WTC11 (cell line): ENCODE measurements around the gene RBM34. TPM values are rescaled to one million over a fixed set of nuclear protein-coding genes. Genes with fewer than 3 reads are reported as not detected.

Experiments
- ATAC-seq: fragments of 200-7000 bp; cut with Tn5 transposase; 2 replicates; pipeline ENCODE4 v1.10.0; 2021; ENCODE audit warnings: mild to moderate bottlenecking, moderate library complexity
- CTCF ChIA-PET: fragments of 300-600 bp; sonication (Branson Sonifier 250); formaldehyde crosslinking; loops from one replicate; lab custom pipeline; 2021; ENCODE audit warnings: antibody characterized with exemption; lab: Charles Lee
- POLR2A ChIA-PET: fragments of 350-600 bp; sonication (Branson Sonifier 250); formaldehyde crosslinking; loops from one replicate; lab custom pipeline; 2021; ENCODE audit warnings: antibody characterized with exemption; lab: Charles Lee
- DNase-seq: peaks from one replicate; pipeline ENCODE4 v3.0.0; 2021; ENCODE audit warnings: low spot score
- H3K27ac Mint-ChIP-seq: 2 replicates; pipeline ENCODE4 v1.8.0; 2021; ENCODE audit warnings: mixed read lengths
- H3K27me3 Mint-ChIP-seq: 2 replicates; pipeline ENCODE4 v1.8.0; 2021; ENCODE audit warnings: low read depth, mild to moderate bottlenecking, moderate library complexity, mixed read lengths
- H3K36me3 Mint-ChIP-seq: 2 replicates; pipeline ENCODE4 v1.8.0; 2021; ENCODE audit warnings: mixed read lengths
- H3K4me1 Mint-ChIP-seq: 2 replicates; pipeline ENCODE4 v1.8.0; 2022; ENCODE audit warnings: mixed read lengths
- H3K4me3 Mint-ChIP-seq: 2 replicates; pipeline ENCODE4 v1.8.0; 2021; ENCODE audit warnings: mild to moderate bottlenecking, moderate library complexity, mixed read lengths
- H3K9me3 Mint-ChIP-seq: 2 replicates; pipeline ENCODE4 v1.8.0; 2021; ENCODE audit warnings: mixed read lengths
- ATF1 ChIP-seq: sonication (generic); formaldehyde crosslinking; IDR thresholded peaks from 2 replicates; pipeline ENCODE4 v1.8.1; 2023; ENCODE audit warnings: mild to moderate bottlenecking, moderate library complexity, missing genetic modification reagents
- CBFB ChIP-seq: sonication (generic); formaldehyde crosslinking; IDR thresholded peaks from 2 replicates; pipeline ENCODE4 v1.8.1; 2022; ENCODE audit warnings: mild to moderate bottlenecking, low read depth, missing genetic modification reagents
- GRHL2 ChIP-seq: fragments of 250-450 bp; sonication (Bioruptor Pico); IDR thresholded peaks from 2 replicates; pipeline ENCODE4 v1.8.0; 2022; ENCODE audit warnings: mild to moderate bottlenecking, moderate library complexity; ENCODE audit not compliant: insufficient replicate concordance, severe bottlenecking
- ZNF423 ChIP-seq: fragments of 250-450 bp; sonication (Bioruptor Pico); IDR thresholded peaks from 2 replicates; pipeline ENCODE4 v2.1.2; 2022; ENCODE audit warnings: mild to moderate bottlenecking, moderate library complexity
- total RNA-seq: library from RNA; stranded (reverse); gene quantifications from 3 replicates; pipeline ENCODE4 v1.2.3, GENCODE V29; 2021
- TF ChIP-seq, protein P1 (sequence below): sonication (generic); formaldehyde crosslinking; IDR thresholded peaks from 2 replicates; pipeline ENCODE4 v1.8.1; 2022; ENCODE audit warnings: low read depth, missing genetic modification reagents, borderline replicate concordance
- TF ChIP-seq, protein P2 (sequence below): sonication (generic); formaldehyde crosslinking; IDR thresholded peaks from 2 replicates; pipeline ENCODE4 v1.8.0; 2023; ENCODE audit warnings: missing genetic modification reagents, mild to moderate bottlenecking, borderline replicate concordance
- TF ChIP-seq, protein P3 (sequence below): sonication (generic); formaldehyde crosslinking; IDR thresholded peaks from 2 replicates; pipeline ENCODE4 v1.8.0; 2022; ENCODE audit warnings: missing genetic modification reagents

RBM34 gene
- total RNA-seq, 1 experiment from 2014 or later: 112 TPM

DNA sequence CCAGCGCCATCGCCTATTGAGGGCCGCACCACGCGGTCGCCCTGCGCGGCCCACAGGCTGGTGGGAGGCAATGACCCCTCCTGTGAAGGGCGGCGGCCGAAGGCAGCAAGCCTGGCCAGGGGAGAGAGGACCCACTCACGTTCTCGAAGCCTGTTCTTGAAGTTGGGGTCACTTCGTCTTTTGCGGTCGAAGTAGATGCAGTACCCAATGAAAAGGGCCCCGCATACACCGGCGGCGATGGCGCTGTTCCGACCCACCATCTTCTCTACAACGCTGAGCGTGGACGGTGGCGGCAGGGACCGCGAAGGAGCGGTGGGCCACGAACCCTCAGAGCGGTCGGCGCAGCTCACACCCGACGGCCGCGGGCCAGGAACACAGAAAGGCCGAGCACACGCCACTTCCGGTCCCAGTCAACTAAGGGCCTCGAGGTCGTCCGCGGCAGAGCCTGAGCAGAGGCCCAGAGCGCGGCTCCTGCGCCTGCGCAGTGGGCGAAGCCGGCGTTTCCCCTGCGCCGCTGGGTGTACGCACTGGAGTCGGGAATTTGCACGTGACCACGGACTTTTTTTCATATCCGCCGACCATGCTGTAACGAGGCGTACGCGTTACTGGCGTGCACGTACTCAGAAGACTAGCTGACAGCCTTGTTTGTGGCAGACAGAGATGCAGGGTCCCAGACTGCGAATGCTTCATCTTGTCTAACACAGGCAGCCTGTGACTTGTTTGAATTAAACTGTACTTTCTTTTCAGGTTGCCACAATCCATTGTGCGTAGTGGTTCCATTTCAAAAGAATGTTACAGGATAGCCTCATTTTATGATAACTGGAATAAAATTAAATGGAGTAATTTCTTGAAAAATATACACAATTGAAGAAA is 32.4 kb downstream of the RBM34 start, which contains the start of gene TOMM20 (continued):
- TF ChIP-seq, protein P1, sequence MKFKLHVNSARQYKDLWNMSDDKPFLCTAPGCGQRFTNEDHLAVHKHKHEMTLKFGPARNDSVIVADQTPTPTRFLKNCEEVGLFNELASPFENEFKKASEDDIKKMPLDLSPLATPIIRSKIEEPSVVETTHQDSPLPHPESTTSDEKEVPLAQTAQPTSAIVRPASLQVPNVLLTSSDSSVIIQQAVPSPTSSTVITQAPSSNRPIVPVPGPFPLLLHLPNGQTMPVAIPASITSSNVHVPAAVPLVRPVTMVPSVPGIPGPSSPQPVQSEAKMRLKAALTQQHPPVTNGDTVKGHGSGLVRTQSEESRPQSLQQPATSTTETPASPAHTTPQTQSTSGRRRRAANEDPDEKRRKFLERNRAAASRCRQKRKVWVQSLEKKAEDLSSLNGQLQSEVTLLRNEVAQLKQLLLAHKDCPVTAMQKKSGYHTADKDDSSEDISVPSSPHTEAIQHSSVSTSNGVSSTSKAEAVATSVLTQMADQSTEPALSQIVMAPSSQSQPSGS: no peak

DNA sequence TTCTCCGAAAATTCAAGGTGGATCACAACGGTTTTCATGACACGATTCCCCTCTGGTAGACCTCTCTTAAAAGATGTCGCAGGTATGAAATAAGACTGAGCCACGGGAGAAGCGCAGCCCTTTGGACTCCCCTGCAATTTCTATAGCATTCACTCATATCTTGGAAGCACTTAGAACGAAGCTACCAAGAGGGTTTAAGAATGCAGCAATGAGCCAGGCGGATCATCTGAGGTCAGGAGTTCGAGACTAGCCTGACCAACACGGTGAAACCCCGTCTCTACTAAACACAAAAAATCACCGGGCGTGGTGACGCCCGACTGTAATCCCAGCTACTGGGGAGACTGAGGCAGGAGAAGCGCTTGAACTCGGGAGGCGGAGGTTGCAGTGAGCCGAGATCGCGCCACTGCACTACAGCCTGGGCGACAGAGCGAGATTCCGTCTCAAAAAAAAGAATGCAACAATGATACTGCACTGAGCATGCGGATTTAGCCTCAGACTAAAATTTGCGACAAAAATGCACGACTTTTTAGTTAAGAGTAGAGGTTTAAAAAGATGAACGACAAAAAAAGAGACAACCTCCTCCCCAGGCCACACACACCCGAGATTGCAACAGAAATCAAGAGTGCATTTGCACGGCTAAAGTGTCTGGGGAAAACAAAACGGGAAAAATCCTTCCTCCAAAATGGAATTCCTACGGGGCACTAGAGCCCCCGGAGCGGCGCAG is 33.2 kb downstream of the RBM34 start:
- no peak for ATAC-seq
- no peak for DNase-seq
- CTCF ChIA-PET: interaction anchor here (1.2 kb wide), 1 partner anchor 33 kb away, joined by 3 read pairs; the partner anchor contains the start of gene RBM34
- H3K9me3 Mint-ChIP-seq: no peaks in the 10 kb centered on the region
- POLR2A ChIA-PET: interaction anchor here (0.9 to 1.4 kb wide), 4 partner anchors 33 to 376 kb away, joined by 4 to 7 read pairs (median 4); partner anchors contain the start of genes ARID4B, B3GALNT2, GGPS1 and RBM34
- no peaks in the 10 kb centered on the region for H3K27me3 Mint-ChIP-seq
- 0 out of 2 replicates have a peak, but pooled peaks have one; percentile 59 for TF ChIP-seq ZNF423 (CRISPR knock-in tag)
- TF ChIP-seq, protein P2, sequence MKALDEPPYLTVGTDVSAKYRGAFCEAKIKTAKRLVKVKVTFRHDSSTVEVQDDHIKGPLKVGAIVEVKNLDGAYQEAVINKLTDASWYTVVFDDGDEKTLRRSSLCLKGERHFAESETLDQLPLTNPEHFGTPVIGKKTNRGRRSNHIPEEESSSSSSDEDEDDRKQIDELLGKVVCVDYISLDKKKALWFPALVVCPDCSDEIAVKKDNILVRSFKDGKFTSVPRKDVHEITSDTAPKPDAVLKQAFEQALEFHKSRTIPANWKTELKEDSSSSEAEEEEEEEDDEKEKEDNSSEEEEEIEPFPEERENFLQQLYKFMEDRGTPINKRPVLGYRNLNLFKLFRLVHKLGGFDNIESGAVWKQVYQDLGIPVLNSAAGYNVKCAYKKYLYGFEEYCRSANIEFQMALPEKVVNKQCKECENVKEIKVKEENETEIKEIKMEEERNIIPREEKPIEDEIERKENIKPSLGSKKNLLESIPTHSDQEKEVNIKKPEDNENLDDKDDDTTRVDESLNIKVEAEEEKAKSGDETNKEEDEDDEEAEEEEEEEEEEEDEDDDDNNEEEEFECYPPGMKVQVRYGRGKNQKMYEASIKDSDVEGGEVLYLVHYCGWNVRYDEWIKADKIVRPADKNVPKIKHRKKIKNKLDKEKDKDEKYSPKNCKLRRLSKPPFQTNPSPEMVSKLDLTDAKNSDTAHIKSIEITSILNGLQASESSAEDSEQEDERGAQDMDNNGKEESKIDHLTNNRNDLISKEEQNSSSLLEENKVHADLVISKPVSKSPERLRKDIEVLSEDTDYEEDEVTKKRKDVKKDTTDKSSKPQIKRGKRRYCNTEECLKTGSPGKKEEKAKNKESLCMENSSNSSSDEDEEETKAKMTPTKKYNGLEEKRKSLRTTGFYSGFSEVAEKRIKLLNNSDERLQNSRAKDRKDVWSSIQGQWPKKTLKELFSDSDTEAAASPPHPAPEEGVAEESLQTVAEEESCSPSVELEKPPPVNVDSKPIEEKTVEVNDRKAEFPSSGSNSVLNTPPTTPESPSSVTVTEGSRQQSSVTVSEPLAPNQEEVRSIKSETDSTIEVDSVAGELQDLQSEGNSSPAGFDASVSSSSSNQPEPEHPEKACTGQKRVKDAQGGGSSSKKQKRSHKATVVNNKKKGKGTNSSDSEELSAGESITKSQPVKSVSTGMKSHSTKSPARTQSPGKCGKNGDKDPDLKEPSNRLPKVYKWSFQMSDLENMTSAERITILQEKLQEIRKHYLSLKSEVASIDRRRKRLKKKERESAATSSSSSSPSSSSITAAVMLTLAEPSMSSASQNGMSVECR (CRISPR knock-in tag): 0 out of 2 replicates have a peak, but pooled peaks have one; percentile 40
- no peak for TF ChIP-seq ATF1
- H3K4me3 Mint-ChIP-seq: peak overlapping the region; percentile 99
- peak overlapping the region; percentile 98 for H3K27ac Mint-ChIP-seq
- peaks cover 44% of the 10 kb centered on the region for H3K36me3 Mint-ChIP-seq
- H3K4me1 Mint-ChIP-seq: peaks cover 41% of the 10 kb centered on the region

DNA sequence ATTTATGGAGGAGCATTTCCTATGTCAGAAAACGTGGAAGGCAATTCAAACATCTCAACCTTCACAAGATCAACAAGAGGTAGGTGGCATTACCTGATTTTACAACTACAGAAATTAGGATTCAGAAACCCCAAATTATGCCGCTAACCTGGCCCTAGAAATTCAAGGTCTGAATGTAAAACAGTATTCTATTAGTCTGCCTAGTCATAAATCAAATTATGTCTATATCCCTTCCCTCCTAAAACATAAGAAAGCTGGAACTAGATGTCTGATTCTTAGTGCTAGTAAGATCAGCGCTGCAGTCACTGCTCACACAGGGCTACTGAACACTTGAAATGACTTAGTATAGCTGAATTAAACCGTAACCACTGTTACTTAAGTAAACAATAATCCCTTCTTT is 33.8 kb downstream of the RBM34 start:
- Mint-ChIP-seq H3K36me3 (peaks cover 46% of the 10 kb centered on the region), H3K4me3 (peak overlapping the region; percentile 99), H3K27me3 (no peaks in the 10 kb centered on the region), H3K4me1 (peaks cover 44% of the 10 kb centered on the region), H3K9me3 (no peaks in the 10 kb centered on the region), H3K27ac (peak overlapping the region; percentile 98; the same call in 1 of the 2 replicates)
- ChIA-PET POLR2A (interaction anchor here (1.4 kb wide), 1 partner anchor 33 kb away, joined by 4 read pairs; the partner anchor contains the start of gene RBM34), CTCF (interaction anchor here (0.6 kb wide), 1 partner anchor 43 kb away, joined by 6 read pairs; no protein-coding TSS in a partner anchor)
- ATAC-seq: no peak
- DNase-seq: no peak
- no peak for TF ChIP-seq CBFB (CRISPR knock-in tag)
- TF ChIP-seq, protein P3, sequence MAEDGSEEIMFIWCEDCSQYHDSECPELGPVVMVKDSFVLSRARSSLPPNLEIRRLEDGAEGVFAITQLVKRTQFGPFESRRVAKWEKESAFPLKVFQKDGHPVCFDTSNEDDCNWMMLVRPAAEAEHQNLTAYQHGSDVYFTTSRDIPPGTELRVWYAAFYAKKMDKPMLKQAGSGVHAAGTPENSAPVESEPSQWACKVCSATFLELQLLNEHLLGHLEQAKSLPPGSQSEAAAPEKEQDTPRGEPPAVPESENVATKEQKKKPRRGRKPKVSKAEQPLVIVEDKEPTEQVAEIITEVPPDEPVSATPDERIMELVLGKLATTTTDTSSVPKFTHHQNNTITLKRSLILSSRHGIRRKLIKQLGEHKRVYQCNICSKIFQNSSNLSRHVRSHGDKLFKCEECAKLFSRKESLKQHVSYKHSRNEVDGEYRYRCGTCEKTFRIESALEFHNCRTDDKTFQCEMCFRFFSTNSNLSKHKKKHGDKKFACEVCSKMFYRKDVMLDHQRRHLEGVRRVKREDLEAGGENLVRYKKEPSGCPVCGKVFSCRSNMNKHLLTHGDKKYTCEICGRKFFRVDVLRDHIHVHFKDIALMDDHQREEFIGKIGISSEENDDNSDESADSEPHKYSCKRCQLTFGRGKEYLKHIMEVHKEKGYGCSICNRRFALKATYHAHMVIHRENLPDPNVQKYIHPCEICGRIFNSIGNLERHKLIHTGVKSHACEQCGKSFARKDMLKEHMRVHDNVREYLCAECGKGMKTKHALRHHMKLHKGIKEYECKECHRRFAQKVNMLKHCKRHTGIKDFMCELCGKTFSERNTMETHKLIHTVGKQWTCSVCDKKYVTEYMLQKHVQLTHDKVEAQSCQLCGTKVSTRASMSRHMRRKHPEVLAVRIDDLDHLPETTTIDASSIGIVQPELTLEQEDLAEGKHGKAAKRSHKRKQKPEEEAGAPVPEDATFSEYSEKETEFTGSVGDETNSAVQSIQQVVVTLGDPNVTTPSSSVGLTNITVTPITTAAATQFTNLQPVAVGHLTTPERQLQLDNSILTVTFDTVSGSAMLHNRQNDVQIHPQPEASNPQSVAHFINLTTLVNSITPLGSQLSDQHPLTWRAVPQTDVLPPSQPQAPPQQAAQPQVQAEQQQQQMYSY (CRISPR knock-in tag): no peak
- TF ChIP-seq GRHL2: no peak
